Inferior parietal cortex (tissue), 1 donor: ENCODE data around the gene HOXB3.

ENCODE experiments used
- DNase-seq: peaks from one replicate; pipeline ENCODE4 v3.0.0-alpha.2; 2016; ENCODE audit errors: extremely low spot score

The HOXB3 gene

DNA sequence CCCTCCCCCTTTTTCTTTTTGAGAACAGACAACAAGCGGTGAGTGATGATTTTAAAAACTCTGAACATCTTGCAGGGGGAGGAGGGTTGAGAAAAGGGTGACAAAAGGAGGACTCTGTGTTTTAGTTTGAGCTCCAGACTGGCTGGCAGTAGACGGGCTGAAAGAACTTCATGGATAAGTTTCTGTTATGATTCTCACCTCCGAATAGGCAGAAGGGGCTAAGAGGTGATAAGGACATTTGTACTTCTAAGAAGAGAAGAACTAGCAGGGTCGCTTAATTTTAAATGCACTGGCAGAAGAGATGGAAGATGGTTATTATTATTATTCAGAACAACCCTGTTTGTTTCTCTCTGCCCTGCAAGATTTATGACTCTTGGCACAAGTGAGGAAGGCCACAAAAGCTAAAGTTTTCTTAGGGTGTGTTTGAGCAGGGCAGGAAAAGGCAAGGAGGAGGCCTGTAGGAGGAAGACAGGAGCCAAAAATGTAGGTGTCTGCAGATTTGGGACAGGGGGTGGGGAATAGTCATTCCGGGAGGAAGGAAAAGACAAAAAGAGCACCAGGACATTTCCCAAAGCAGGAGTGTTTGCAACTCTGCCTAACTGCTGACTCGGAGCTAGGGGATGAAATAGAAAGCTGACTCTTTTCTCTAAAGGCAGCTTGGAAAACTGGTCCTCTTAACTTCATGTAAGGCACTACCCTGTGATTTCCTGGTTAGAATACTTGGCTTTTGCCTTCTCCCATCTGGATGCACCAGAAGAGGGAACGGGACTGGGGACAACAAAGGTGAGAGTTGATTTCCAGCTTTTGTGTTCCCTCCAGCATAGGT lies 33.3 kb downstream of the HOXB3 start:
- DNase-seq, result no peak

DNA sequence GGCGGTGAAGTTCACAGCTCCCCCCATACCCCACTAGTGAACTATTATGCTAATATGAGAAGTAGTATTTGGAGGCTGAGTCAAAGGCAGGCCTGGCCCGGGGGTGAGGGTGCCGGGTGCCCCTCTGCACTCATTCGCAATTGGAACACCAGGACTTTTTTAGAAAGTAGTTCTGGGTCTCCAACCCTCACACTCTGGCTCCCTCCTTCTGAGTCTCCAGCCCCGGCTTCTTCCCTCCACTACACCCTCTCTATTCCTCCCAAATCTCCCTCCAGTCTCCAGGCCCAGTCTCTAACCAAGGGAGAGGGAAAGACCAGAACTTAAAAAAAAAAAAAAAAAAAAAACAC lies 33.8 kb downstream of the HOXB3 start:
- DNase-seq, result no peak

DNA sequence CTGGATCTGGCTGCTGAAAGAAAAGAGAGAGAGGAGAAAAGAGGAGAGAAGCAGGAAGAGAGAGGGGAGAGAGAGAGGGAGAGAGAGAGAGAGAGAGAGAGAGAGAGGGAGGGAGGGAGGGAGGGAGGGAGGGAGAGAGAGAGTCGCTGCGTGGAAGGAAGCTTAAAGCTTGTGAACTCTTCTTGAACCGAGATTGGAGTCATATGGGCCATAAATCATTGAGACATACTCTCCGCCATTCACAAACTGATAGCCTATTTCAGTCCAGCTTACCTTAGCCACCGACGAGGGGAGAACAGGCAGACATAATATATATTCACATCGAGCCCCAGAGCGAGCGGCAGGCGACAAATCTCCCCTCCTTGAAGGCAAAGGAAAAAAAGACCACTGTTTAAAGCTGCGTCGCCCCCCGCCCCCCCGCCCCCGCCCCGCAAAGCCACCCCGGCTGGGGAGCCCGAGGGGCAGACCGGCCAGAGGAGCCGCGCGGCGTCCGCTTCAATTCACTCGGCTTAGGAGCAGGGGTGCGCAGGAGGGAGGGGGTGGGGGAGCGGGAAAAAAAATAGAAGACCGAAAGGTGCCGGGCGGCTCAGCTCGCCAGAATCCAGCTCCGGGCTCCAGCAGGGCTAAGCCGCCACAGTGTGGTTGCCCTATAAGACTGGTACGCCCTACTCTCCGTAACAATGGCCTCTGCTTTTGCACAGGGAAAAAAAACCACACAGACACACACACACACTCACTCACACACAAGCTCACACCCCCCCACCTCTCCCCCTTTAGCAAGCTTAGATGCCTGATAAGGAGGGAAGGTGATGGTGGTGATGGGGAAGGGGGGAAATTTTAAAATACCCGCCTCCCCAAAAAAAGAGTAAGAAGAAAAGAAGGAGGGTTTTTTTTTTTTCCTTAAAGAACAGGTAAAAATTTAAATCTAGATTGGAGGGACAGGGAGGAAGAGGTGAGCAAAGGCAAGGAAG lies 34.5 kb downstream of the HOXB3 start:
- no peak for DNase-seq

DNA sequence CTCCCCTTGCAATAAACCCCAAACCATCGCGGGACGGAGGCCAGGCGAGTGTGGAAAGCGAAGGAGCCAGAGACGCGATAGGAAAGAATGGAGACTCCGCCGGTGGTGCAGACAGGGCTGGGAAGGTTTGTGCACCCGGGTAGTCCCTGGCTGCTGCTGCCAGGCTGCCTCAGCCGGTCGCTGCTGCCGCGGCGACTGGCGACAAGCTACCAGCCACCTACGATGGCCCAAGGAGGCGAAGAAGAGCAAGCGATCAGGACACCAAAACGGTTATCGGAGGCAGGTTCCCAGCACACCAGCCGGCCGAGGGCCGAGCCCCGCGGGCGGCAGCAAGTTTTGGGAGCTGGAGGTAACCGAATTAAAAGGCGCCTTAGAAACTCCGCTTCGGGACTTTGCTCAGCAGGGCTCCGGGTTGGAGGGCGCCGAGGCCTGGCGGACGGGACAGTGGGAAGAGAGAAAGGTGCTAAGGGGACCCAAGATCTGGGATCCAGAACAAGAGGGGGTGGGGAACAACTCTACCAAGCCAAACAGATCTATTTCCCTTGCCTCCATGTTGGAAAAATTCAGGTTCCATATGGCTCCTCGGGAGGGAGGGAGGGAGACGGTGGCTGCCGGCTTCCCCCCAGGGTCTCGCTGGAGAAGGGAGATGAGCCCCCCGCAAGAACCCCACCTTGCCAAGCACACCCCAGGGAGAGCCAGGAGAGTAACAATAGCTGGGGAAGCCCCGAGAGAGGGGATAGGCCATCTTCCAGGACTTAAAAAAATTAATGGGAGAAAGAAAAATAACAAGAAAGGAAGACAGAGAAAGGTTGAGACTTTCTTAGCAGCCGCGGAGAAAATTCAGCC lies 35.4 kb downstream of the HOXB3 start:
- DNase-seq, result no peak

DNA sequence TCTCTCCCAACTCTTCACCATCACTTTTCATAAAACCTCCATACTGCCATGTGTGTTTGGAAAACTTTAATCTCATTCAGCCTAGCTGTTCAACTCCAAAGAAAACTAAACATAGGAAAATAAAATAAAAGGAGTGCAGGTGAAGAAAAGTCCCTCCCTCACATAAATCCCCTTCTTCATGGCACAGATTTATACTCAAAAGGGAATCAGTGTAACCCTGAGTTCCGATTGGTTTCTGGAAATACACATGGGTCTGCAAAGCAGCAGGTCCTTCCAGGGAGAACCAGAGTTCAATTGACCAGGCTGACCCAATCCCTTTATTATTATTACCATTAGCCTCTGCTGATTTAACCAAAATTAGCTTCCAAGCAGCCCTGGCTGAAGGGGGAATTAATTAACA lies 36.2 kb downstream of the HOXB3 start:
- no peak for DNase-seq

DNA sequence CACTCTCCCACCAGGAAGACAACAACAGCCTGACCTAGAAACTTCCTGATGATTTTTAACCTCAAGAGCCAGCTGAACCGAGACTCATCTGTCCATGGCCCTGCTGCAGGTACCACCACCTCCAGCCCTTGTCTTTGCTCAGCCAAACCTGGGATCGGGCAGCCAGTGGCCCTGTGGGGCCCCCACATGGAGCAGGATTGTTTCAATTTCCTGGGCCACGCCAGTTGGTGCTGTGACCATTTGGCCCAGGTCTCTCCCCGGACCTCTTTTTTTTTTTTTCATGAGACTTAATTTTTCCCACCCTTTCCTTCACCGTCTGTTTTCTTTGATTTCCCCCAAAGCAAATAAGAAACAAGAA lies 36.9 kb downstream of the HOXB3 start:
- no peak for DNase-seq

DNA sequence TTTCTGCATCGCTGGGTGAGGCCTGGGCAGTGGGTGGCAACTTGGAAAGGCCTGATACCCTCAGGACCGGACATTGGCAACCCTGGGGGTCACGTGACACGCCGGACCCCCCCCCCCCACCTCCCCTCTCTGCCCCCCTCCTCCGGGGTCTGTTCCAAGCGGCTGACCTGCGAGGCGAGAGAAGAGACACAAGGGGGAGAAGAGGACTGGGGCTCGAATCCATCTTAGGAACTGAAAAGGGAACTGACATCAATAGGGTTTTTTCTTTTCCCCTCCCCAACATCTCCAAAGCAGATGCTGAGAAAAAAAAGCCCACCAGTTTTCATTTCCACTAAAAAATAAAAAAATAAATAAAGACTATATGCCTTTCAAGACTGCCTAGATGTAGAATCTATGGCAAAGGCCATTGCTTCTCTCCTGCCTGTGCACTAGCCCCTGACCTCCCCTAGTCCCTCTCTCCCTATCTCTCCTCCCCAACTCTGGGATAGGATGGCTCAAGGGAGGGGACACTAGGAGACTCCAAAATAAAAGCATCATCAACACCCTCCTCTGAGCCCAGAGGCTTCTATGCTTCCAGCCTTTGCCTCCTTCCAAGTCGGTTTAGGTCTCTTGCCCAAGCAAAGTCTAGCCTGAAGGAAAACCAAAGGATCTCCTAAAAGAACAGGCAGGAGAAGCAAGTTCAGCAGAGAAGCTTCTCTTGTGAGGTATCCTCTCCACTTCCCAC lies 37.4 kb downstream of the HOXB3 start:
- DNase-seq, result no peak

DNA sequence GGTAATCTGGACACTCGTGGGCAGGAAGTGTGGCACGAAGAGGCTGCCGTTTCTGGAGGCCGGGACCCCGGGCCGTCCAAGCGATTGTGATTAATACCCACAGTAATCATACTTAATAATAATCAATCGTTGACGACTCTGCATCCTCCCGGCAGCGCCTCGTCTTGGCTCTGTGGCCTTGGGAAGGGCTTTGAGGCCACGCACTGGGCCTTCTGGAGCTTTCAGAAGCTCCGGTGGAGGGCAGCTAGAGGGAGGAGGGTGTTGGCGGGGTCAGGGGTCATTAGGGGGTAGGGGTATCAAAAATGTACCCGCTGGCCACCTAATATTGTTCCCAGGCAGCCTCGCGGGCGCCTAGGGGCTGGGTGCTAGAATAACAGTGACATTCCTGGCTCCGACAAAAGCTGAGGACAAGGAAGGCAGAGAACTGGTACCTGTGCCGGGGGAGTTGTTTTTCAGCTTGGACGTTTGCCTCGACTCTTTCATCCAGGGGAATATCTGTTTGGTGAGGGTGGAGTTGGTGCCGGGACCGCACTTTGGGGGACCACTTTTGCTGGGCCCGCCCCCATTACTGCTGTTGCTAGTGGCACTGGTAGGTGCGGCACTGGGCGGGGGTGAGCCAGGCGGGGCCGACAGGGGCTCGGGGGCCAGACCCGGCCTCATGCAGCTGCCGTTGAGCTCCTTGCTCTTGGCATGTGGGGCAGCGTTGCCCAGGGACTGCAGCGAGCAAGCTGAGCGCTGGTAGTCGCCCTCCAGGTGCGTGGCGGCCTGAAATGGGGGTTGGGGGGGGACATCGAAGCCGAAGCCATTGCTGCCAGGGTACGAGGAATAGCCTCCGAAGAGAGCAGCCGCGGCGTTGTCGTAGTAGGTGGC lies 38.2 kb downstream of the HOXB3 start:
- no peak for DNase-seq

DNA sequence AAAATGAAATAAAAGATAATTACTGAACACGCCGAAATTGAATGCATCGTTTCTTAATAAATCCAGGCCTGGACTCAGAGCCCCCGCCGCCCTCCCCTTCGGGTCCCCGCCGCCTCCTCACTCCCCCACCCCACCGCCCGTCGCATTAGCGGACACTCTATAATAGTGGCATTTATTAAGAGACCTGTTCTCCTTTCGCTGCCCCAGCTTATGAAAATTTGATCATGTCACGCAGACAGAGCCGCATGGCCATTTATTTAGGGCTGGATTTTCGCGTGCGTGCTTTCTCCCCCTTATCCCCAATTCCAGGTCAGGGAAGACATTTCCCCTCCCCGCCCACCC lies 38.9 kb downstream of the HOXB3 start:
- no peak for DNase-seq

DNA sequence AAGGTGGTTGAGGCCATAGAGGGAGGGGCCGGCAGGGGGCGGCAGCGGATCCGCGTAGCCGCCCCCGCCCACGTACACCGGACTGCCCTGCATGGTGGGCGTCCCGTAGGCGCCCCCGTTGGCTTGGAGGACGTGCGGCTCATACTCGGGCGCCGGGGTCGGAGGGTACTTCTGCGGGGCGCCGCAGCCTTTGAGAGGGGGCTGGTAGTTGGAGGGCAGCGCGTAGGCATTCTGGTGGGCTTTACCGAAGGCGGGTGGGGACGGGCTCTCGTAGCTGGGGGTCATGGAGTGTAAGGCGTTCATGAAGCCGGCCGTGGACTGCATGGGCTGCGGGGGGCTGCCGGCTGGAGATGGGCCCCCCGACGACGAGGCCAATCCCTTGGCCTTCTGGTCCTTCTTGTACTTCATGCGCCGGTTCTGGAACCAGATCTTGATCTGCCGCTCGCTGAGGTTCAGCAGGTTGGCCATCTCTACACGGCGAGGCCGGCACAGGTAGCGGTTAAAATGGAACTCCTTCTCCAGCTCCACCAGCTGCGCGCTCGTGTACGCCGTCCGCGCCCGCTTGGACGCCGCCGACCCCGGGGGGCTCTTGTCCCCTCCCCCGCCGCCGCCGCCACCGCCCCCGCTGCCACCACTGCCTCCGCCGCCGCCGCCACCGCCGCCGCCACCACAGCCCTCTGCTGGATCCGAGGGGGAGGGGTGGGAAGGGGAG lies 39.4 kb downstream of the HOXB3 start:
- no peak for DNase-seq

DNA sequence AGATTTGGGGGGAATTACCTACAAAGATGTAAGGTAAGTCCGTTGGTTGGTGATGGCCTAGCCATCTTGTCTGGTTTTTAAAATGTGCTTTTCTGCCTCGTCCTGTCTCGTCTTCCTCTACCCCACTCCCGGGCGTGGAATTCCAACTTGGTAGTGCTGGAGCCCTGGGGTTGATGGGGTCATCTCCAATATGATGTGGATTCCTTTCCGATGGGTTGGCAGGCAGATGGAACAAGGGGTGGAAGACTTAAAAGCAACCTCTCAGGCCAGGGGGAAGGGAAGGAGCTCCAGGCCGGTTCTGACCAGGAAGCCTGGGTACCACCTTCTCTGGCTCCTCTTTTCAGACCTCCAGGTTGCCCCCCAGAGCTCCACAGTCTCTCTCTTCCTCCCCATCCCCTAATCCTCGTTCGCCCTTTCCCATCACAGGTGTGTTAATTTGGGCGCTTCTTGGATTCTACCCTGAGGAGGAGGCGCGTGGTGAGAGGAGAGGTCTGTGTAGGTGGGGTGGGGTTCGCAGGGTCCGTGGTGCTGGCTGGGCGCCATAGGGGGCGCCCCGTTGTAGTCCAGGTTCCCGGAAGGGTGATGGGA lies 40.0 kb downstream of the HOXB3 start:
- DNase-seq, result no peak

DNA sequence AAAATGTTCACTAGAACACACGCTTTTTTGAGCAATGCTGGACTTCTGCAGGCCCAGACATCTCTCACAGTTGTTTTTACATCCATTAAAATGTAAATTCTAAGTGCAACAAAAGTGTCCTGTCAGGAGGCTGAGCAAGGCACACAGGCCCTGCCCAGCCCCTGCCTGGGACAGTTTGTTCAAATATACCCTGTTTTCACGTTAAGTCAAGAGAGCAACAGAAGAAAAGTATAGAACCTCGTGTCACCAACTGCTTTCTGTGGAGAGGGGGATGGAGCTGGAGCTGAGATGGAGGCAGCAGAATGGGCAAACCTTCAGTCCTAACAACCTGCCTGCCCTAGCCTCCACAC lies 40.8 kb downstream of the HOXB3 start:
- no peak for DNase-seq

DNA sequence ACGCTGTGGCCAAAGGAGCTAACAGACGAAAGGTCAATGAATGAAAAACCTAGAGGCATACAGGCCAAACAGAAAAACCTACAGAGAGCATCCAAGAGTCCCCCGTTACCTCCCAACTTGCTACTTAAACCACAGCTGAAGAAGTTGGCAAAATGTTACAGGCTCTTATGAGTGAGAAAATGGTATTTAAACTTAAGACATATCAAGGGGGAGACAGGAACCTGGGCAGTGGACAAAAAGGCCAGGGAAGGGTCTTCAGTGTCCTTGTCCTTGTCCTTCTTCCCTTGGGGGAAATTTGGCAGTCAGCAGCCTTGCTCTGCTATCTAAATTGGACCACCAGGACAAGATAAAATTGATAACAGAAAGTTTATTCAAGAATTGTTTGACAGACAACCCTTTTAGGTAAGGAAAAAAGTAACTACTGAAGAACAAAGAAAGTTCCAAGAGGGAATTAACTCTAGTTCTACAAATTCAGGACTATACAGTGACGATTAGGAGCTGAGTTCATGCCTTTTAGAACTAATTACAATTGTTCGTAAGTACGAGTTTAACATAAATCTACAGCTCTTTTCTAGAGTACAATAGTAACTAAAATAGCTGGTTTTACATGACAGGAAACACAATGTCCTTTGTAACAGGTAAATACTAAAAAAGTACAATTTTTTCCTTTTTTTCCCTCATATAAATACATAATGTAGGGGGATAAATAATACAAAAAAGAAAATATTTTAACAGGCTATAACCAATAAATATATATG lies 41.3 kb downstream of the HOXB3 start:
- no peak for DNase-seq

DNA sequence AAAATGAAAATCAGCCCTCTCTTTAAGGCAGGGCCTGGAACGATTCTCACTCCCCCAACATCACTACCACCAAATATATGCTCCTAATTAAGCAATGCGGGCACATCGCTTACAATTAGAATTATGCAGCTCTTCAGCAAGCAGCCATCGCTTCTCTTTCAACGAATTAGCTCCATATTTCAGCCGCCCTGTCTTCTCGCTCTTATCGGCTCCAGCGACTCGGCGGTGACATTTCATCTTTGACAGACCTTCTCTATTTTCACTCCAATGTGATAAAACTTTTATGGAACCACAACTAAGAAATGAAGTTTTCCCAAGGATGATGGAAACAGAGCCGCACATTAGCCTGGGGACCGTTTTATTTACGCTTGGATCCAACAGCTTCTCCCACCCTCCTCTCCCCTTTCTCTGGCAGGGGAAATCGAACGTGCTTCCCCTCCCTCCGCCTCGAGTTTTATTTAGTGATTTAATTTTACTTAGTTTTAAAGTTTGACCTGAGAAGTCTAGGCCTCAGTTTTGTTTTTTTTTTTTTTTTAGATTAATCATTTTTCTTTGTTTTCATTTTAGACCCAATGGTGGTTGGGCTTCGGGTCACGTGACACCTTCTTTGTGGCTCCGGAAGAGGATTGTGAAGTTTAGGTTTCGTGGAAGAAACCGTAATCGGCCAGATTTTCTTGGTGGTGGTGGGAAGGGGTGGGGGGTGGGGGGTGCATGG lies 42.1 kb downstream of the HOXB3 start:
- DNase-seq, result no peak

DNA sequence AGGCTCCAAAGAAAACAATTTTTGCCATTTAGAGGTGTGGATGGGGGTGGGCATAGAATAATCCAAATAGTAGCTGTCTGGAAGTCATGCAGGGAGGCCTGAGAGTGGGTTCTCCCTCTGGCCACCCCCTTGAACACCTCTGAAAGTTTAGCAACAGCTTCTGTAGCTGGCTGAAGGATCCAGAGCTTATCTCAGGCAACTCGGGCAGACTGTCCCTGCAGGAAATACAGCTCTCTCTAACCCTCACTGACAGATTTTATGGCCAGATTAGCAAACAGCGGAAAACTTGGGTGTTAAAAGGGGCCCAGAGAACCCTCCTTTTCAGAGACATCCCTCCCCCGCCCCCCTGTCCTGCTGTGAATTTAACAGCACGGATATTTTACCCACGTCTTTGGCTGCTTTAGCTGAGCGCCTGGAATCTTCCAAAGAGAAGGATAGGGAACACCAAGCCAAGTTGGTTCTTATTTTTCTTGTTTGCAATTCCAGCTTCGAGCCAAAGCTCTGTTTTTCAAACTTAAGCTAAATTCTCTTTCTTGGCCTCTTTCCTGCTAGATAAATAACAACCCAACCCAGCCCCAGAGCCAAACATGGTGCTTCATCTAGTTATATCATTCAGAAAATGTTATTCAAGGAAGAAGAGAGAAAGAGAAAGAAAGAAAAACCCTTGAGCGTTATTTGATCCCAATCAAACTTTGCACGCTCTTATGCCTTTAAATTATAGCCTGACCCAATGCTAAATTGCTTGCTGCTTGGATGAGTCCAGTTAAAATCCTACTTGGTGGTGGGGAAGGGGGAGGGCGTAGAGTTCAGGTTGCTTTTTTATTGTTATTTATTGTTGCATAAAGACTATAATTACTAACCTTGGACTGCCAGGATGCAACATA lies 42.9 kb downstream of the HOXB3 start:
- DNase-seq, result peak; percentile 9

DNA sequence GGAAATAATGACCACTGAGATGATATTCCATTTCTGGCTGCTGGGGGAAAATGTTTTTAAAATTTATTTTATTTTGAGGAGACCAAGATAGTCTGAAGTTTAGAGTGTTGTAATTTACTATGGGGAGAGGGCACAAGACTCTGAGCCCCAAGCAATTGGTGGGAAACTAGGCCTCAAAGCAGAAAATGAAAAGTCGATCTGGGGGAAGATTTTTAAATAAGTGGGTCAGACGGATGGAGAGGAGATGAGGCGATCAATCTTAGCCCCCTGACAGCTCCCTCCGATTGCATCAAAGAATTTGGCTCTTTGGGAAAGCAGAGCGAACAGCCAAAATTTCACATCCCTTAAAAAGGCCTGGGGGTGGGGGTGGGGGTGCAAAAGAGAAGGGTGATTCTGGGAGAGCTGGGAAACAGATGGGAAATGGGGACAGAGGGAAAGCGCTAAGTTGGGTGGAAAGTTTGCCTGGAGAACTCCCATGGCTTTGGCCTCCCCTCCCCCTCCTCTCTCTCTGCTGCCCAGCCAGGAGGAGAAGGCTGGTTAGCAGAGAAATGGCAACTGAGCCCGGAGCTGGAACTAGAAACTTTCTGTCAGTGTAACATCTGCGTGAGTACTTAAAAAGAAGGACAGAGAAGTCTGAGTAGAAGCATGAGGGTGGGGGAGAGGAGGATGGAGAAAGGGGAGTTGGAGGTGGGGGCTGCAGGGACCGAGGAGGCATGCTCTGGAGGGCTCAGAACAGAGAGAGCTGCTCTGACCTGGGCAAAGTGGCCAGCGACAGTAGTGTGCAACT lies 43.7 kb downstream of the HOXB3 start:
- DNase-seq, result no peak
